Measurements from ENCODE around the gene CIART.
"Not testable (repeated sequence)": the region's sequence is repeated elsewhere in the genome, so short reads cannot be mapped to it uniquely, and the experiment has no call there.

CIART gene

DNA sequence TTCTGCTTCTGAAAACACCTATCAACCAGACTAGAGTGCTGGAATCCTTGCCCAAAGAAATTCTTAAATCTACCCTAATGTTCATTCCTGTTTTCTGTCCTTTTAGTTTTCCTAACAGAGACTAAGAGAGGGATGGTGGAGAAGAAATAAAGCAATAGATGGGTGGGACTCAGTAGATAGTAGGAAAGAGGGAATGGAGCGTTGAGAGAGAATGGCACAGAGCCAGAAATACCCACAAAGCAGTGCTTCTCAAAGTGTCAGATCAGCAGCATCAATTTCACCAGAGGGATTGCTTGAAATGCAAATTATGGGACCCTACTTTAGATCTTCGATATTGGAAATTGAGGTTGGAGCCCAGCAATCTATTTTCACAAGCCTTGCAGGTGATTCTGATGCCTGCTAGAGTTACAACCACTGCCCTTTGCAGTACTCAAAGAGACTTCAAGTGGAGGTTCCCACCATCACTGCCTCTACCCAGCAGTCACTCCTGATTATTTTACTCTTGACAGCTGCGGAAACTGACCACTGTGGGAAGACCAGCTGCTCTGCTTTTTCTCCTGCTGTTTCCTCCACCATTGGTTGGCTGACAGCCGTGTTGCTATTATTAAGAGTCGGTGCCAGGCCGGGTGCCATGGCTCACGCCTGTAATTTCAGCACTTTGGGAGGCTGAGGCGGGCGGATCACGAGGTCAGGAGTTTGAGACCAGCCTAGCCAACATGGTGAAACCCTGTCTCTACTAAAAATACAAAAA, 27.6 kb downstream of the CIART start:
- no peak for DNase-seq (ENCODE audit: low read depth in 3 of 3)

DNA sequence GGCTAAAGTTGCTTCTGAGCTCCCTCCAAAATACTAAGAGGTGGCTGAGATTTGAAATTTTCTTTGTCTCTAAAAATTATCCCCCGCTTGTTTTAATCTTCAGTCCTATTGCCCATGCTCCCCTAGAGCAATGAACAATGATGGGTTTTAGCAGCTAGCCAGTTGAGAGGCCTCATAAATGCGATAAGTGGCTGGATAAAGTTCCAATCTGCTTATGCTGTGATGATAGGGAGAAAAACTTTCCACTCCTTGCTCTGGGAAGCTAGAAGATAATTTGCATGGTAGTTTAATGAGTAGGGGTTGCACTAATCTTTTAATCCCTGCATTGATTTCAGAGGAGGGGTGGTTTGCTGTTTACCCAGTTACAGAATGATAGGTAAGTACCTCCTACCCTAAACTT, 29.4 kb downstream of the CIART start:
- DNase-seq (ENCODE audit: low read depth in 3 of 3), result no peak

DNA sequence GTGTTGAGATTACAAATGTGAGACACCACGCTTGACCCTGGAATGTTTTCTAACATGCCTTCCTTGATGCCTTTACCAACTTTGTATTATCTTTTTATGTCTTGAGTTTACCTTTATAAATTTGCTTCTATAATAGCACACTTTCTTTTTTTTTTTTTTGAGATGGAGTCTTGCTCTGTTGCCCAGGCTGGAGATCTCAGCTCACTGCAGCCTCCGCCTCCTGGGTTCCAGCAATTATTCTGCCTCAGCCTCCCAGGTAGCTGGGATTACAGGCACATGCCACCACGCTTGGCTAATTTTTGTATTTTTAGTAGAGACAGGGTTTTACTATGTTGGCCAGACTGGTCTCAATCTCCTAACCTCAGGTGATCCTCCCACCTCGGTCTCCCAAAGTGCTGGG, 32.3 kb downstream of the CIART start:
- not testable (repeated sequence) for DNase-seq (ENCODE audit: low read depth in 3 of 3)

DNA sequence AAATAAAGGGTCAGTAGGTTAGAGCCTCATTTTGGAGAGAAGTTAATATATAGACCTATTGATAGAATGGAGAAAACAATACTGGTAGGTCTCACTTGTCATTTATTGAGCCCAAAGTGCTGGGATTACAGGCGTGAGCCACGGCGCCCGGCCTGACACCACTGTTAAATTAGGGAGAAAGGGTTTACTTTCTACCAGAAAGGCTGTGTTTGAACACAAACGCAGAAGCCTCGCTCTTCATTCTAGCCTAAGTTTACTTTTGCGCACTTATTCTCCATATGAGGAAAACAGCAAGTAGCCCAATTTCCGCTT, 38.3 kb downstream of the CIART start:
- DNase-seq (ENCODE audit: low read depth in 3 of 3), result no peak

DNA sequence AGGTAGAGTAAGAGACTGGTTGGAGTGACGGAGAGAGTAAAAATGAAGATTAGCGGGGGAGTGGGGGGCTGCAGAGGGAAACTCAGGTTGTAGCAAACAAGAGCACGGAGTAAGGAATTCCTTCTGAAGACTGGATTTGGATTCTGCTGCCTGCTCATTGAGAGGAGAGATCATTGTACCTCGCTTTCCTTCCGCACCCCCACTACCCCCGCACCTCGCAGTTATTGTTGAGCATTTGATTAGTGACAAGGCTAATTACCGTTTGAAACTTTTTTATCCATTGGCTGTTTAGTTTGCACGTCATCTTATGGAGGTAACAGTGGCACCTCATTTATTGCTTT, 39.4 kb downstream of the CIART start:
- no peak for DNase-seq (ENCODE audit: low read depth in 3 of 3)

DNA sequence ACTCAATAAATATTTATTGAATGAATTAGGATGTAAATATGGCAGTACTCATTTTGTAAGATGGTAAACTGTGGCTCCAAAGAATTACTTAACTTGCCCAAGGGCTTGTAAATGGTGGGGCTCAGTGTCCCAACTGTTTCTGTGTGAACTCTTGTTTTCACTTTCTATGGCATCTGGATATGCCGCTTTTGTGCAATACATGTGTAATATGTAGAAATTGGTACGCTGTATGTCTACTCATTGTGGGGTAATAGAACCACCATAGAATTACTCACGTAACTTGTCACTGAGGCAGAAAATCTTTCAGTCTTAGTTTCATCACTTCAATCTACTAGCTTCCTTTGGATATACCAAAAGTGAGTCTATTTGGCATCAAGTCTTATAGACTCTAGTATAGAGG, 40.0 kb downstream of the CIART start:
- peak in 1 of 3 donors; percentile 3 for DNase-seq (ENCODE audit: low read depth in 3 of 3)

DNA sequence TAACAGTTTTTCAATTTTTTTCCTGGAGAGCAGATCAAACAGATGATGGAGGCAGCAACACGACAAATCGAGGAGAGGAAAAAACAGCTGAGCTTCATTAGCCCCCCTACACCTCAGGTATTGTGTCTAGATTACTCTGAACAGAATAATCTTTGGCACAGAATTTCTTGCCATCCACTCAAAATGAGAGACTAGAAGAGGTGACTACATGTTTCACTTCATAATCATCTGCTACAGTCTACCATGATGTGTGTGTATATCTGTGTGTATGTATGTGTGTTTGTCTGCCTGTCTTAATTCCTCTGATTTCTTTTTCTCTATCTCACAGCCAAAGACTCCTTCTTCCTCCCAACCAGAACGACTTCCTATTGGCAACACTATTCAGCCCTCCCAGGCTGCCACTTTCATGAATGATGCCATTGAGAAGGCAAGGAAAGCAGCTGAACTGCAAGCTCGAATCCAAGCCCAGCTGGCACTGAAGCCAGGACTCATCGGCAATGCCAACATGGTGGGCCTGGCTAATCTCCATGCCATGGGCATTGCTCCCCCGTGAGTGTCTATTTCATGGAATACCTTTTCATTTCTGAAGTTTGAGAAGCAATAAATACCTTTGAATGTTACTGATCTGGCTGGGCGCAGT, 50.4 kb downstream of the CIART start:
- no peak for DNase-seq (ENCODE audit: low read depth in 3 of 3)
